ENCODE data around the gene GK. TPM values are rescaled to one million over a fixed set of nuclear protein-coding genes. Genes with fewer than 3 reads are reported as not detected.

GK gene
- total RNA-seq, result 1.9 and 2.3 TPM in 2 replicates

DNA sequence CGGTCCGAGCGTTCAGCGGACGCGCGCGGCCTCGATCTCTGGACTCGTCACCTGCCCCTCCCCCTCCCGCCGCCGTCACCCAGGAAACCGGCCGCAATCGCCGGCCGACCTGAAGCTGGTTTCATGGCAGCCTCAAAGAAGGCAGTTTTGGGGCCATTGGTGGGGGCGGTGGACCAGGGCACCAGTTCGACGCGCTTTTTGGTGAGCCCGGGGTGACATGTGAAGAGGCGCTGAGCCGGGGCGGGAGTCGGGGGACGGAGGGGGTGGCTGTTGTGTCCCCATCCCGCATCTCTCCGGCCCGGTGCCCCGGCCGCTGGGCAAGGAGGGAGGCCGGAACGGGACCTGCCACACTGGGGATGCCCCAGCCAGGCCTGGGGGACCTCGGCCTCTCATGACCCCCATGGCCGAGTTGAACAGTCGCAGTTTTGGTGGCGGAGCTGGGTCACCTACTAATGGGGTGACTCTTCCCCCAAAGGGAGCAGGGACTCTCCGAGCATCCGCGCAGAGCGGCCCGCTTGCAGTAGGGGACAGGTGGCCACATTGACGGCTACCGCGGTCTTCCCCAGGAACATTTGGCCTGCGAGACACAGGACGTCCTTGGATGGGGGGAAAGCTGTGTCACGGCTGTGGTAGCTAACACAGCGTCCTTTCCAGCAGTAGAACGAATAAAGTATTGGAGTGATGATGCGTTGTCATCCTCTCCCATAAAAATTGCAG lies at the start of gene GK:
TSS of gene GK (plus strand) at position 9 of the 717 bp plus-strand sequence. CDS start at position 124, 115 bp downstream.

Other genes with a start within 250 kb of the GK start
- gene TASL, start 75.7 kb upstream of the GK start, total RNA-seq, result not detected in 2 replicates
- gene TAB3, start 235.8 kb downstream of the GK start, total RNA-seq, result 3.4 and 7.2 TPM in 2 replicates

Data from bladder microvascular endothelial cell (primary cell).